ENCODE data around the gene COL26A1.

- TF ChIP-seq RAD21 (IDR thresholded peaks at IDR 0.05; ENCODE audit: low read length) = no peak
- no peak for TF ChIP-seq CTCF (conservative IDR thresholded peaks at IDR 0.05; ENCODE audit: low read depth, low read length)
- TF ChIP-seq MXI1 (IDR thresholded peaks at IDR 0.05; ENCODE audit: borderline replicate concordance, low read depth, low read length) = no peak
- no peak for TF ChIP-seq BHLHE40 (IDR thresholded peaks at IDR 0.05; ENCODE audit: low read depth, low read length)
- no peak for TF ChIP-seq POLR2A (IDR thresholded peaks at IDR 0.05; ENCODE audit: low read depth, low read length)
- TF ChIP-seq ELK1 (IDR thresholded peaks at IDR 0.05; ENCODE audit: borderline replicate concordance, low read depth, low read length) = no peak
Measured at GRCh38 chr7:101373812-101374614, 11.3 kb downstream of the COL26A1 start.
